GM23248 (cell line): ENCODE data around the gene UBE2S.

Experiments
- EZH2 ChIP-seq: fragments of 200-600 bp; sonication (generic); IDR thresholded peaks from 2 replicates; pipeline ENCODE4 v1.6.1; 2018; ENCODE audit warnings: antibody characterized with exemption, mild to moderate bottlenecking; ENCODE audit not compliant: insufficient read depth, poor library complexity, severe bottlenecking
- EZH2phosphoT487 ChIP-seq: fragments of 200-600 bp; sonication (generic); IDR thresholded peaks from 2 replicates; pipeline ENCODE4 v1.6.1; 2018; ENCODE audit warnings: antibody characterized with exemption, moderate library complexity, mild to moderate bottlenecking, low read depth; ENCODE audit not compliant: insufficient read depth

DNA sequence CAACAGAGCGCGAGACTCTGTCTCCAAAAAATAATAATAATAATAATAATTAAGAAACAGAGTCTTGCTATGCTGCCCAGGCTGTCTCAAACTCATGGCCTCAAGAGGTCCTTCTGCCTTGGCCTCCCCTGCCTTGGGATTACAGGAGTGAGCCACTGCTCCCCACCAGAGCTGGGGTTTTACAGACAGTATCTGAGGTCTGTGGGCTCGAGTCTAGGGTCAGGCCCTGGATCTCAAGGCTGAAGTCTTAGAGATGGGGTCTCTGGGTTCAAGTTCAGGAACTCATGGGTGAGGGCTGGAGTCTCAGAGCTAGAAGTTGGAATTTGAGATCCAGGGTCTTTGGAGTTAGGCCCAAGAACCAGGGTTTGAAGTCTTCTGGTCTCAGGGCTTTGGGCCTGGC, 40.8 kb downstream of the UBE2S start:
- TF ChIP-seq EZH2 = no peak
- no peak for TF ChIP-seq EZH2phosphoT487
